CD14-positive monocyte (primary cell): Measurements from ENCODE around the gene ACBD6. TPM values are rescaled to one million over a fixed set of nuclear protein-coding genes. Genes with fewer than 3 reads are reported as not detected.

ENCODE experiments used
- DNase-seq, 3 donors: peaks; one replicate each; pipeline ENCODE4 v3.0.0-alpha.2; 2011 to 2022
- H2AFZ ChIP-seq: 2 replicates; pipeline ENCODE4 v1.6.0; 2012; ENCODE audit warnings: mild to moderate bottlenecking, low read depth, low read length, inconsistent platforms; ENCODE audit not compliant: insufficient read depth, poor library complexity, severe bottlenecking
- H3K27ac ChIP-seq, 2 donors: 1 replicate in 1 of 2; 2 replicates in 1 of 2; pipeline ENCODE4 v1.5.1; 2012 to 2013; ENCODE audit warnings: low read length in 2 of 2, control low read depth in 1 of 2, inconsistent platforms in 1 of 2, low read depth in 1 of 2, mild to moderate bottlenecking in 1 of 2
- H3K27me3 ChIP-seq, 2 donors: one replicate each; pipeline versions ENCODE4 v1.6.0 to v1.6.1; 2011 to 2013; ENCODE audit warnings: low read length in 2 of 2; ENCODE audit not compliant: control insufficient read depth in 2 of 2, insufficient read depth in 2 of 2
- H3K36me3 ChIP-seq, 2 donors: replicated peaks in 1 of 2; 1 replicate in 1 of 2; 2 replicates in 1 of 2; pipeline versions ENCODE4 v1.5.1 to v1.6.1; 2012 to 2013; ENCODE audit warnings: low read length in 2 of 2, control low read depth in 1 of 2, inconsistent platforms in 1 of 2, mild to moderate bottlenecking in 1 of 2; ENCODE audit not compliant: insufficient read depth in 2 of 2, control insufficient read depth in 1 of 2
- H3K4me1 ChIP-seq, 2 donors: 1 replicate in 1 of 2; 2 replicates in 1 of 2; pipeline versions ENCODE4 v1.5.1 to v1.6.1; 2012 to 2013; ENCODE audit warnings: low read length in 2 of 2, control low read depth in 1 of 2, inconsistent platforms in 1 of 2, mild to moderate bottlenecking in 1 of 2, moderate library complexity in 1 of 2; ENCODE audit not compliant: insufficient read depth in 2 of 2, control insufficient read depth in 1 of 2
- H3K4me2 ChIP-seq: replicated peaks from 2 replicates; pipeline ENCODE3; 2012; ENCODE audit warnings: low read length, moderate library complexity, mild to moderate bottlenecking; ENCODE audit not compliant: poor library complexity, severe bottlenecking; ENCODE audit errors: extremely low read depth
- H3K4me3 ChIP-seq, 3 experiments: fragments of 200-600 bp in 1 of 3; sonication (generic) in 1 of 3; replicated peaks in 1 of 3; 1 replicate in 2 of 3; 2 replicates in 1 of 3; pipeline ENCODE4 v1.5.1; 2011 to 2013; ENCODE audit warnings: low read length in 3 of 3, mild to moderate bottlenecking in 3 of 3, control low read depth in 2 of 3, low read depth in 2 of 3, inconsistent platforms in 1 of 3, moderate library complexity in 1 of 3
- H3K79me2 ChIP-seq: 2 replicates; pipeline ENCODE4 v1.6.0; 2012; ENCODE audit warnings: mild to moderate bottlenecking, control low read depth, inconsistent platforms, low read length, moderate library complexity; ENCODE audit not compliant: insufficient read depth
- H3K9ac ChIP-seq: 2 replicates; pipeline ENCODE4 v1.6.0; 2017; ENCODE audit warnings: low read length, mild to moderate bottlenecking; ENCODE audit not compliant: insufficient read depth, poor library complexity, severe bottlenecking
- H3K9me3 ChIP-seq, 2 donors: replicated peaks in 1 of 2; 1 replicate in 1 of 2; 2 replicates in 1 of 2; pipeline versions ENCODE4 v1.5.1 to v1.6.1; 2012 to 2013; ENCODE audit warnings: low read length in 2 of 2, control low read depth in 1 of 2; ENCODE audit not compliant: control insufficient read depth in 1 of 2, insufficient read depth in 1 of 2
- H4K20me1 ChIP-seq: 2 replicates; pipeline ENCODE4 v1.6.0; 2012; ENCODE audit warnings: mild to moderate bottlenecking, low read length, control low read depth, moderate library complexity; ENCODE audit not compliant: insufficient read depth
- H3K27ac Mint-ChIP-seq, 7 donors: one replicate each; pipeline ENCODE4 v1.8.0; 2020; ENCODE audit warnings: mild to moderate bottlenecking in 7 of 7, mixed read lengths in 7 of 7, moderate library complexity in 6 of 7, inconsistent platforms in 2 of 7
- H3K27me3 Mint-ChIP-seq, 3 donors: one replicate each; pipeline ENCODE4 v1.8.0; 2021 to 2022; ENCODE audit warnings: low read depth in 3 of 3, mild to moderate bottlenecking in 3 of 3, mixed read lengths in 3 of 3, moderate library complexity in 3 of 3, inconsistent platforms in 1 of 3
- H3K36me3 Mint-ChIP-seq, 2 donors: one replicate each; pipeline ENCODE4 v1.8.0; 2020; ENCODE audit warnings: mixed read lengths in 2 of 2, inconsistent platforms in 1 of 2, mild to moderate bottlenecking in 1 of 2
- H3K4me1 Mint-ChIP-seq: one replicate; pipeline ENCODE4 v1.8.0; 2020; ENCODE audit warnings: mild to moderate bottlenecking, mixed read lengths
- H3K4me3 Mint-ChIP-seq, 2 donors: one replicate each; pipeline ENCODE4 v1.8.0; 2020; ENCODE audit warnings: mild to moderate bottlenecking in 2 of 2, mixed read lengths in 2 of 2, moderate library complexity in 1 of 2
- H3K9me3 Mint-ChIP-seq, 7 donors: one replicate each; pipeline ENCODE4 v1.8.0; 2020 to 2022; ENCODE audit warnings: mixed read lengths in 7 of 7, mild to moderate bottlenecking in 6 of 7, moderate library complexity in 6 of 7, inconsistent platforms in 2 of 7
- CTCF ChIP-seq: fragments of 200-600 bp; IDR thresholded peaks from one replicate; pipeline ENCODE4 v1.8.0; 2022; ENCODE audit warnings: antibody characterized with exemption, mild to moderate bottlenecking
- WGBS: methylation state at CpG from one replicate; pipeline ENCODE4 v1.1.5; 2013; ENCODE audit warnings: missing lambda C conversion rate; ENCODE audit not compliant: insufficient coverage; 5-methylcytosine and 5-hydroxymethylcytosine counted together
- intact Hi-C, 2 donors: fragments of 100-400 bp; cut with micrococcal nuclease; formaldehyde crosslinking; loops; one replicate each; pipeline versions ENCODE4 v1.15.0 to v1.15.1; 2023
- polyA plus RNA-seq, 3 donors: library from polyadenylated mRNA; depleted of rRNA in 1 of 3; unstranded in 2 of 3; stranded (reverse) in 1 of 3; fragments of 300-500 nt in 2 of 3; fragments of >200 nt in 1 of 3; fragmentation: Illumina TruSeq in 2 of 3; gene quantifications; 1 replicate in 2 of 3; 2 replicates in 1 of 3; pipeline ENCODE4 v1.2.3, GENCODE V29; 2012 to 2021

Gene ACBD6
- polyA plus RNA-seq, 3 donors = 19.3 to 35.3 (median 19.7) TPM

- Mint-ChIP-seq H3K27ac (no peak overlapping the region), H3K36me3 (peaks cover 3 to 11% of the 10 kb centered on the region in 2 donors), H3K4me3 (no peak overlapping the region), H3K9me3 (peaks cover 0 to 5% (median 0%) of the 10 kb centered on the region in 7 donors), H3K4me1 (peaks cover 2% of the 10 kb centered on the region), H3K27me3 (no peaks in the 10 kb centered on the region)
- H3K9ac ChIP-seq = no peak overlapping the region
- H4K20me1 ChIP-seq = no peaks in the 10 kb centered on the region
- no peak overlapping the region for H3K27ac ChIP-seq
- peaks cover 0 to 5% of the 10 kb centered on the region in 2 donors for H3K4me1 ChIP-seq
- intact Hi-C loops = loop anchor here (10.0 kb wide), 1 partner anchor 46 kb away; no protein-coding TSS in a partner anchor
- no peaks in the 10 kb centered on the region for H3K27me3 ChIP-seq
- no peak overlapping the region for H3K4me2 ChIP-seq
- no peak overlapping the region for H3K4me3 ChIP-seq
- H2AFZ ChIP-seq = no peak overlapping the region
- no peak for DNase-seq
- no peaks in the 10 kb centered on the region for H3K79me2 ChIP-seq
- no peak for TF ChIP-seq CTCF
- H3K36me3 ChIP-seq = no peaks in the 10 kb centered on the region
- WGBS = 100% methylated on average over 2 of the region's 6 CpGs
- no peaks in the 10 kb centered on the region for H3K9me3 ChIP-seq
These were observed 133.3 kb downstream of the ACBD6 start for GRCh38 chr1:180369061-180369460.

- H3K9me3 ChIP-seq = no peaks in the 10 kb centered on the region
- 100% methylated on average over 1 of the region's 2 CpGs for WGBS
- TF ChIP-seq CTCF = no peak
- no peak overlapping the region for H3K4me2 ChIP-seq
- H2AFZ ChIP-seq = no peak overlapping the region
- no peak overlapping the region for H3K27ac ChIP-seq
- peaks cover 15% of the 10 kb centered on the region for H3K4me1 Mint-ChIP-seq
- no peak for DNase-seq
- H3K9me3 Mint-ChIP-seq = peaks cover 0 to 5% (median 0%) of the 10 kb centered on the region in 7 donors
- no peak overlapping the region for H3K9ac ChIP-seq
- H3K27me3 ChIP-seq = no peaks in the 10 kb centered on the region
- H3K4me3 Mint-ChIP-seq = no peak overlapping the region
- H3K79me2 ChIP-seq = no peaks in the 10 kb centered on the region
- H4K20me1 ChIP-seq = no peaks in the 10 kb centered on the region
- peaks cover 3 to 7% of the 10 kb centered on the region in 2 donors for H3K36me3 Mint-ChIP-seq
- H3K27me3 Mint-ChIP-seq = no peaks in the 10 kb centered on the region
- no peaks in the 10 kb centered on the region for H3K36me3 ChIP-seq
- H3K27ac Mint-ChIP-seq = no peak overlapping the region
- intact Hi-C loops = loop anchor here (10.0 kb wide), 1 partner anchor 48 kb away; no protein-coding TSS in a partner anchor
- no peak overlapping the region for H3K4me3 ChIP-seq
- H3K4me1 ChIP-seq = peaks cover 9 to 20% of the 10 kb centered on the region in 2 donors
These were observed 135.9 kb downstream of the ACBD6 start for GRCh38 chr1:180366371-180367068.
